NCI-H82 treated with DMSO at 0.1 percent for 48 hours (cell line): ENCODE data around the gene TENT5C.

Source experiments
- DNase-seq: peaks from one replicate; lab custom pipeline; 2025; ENCODE audit not compliant: unreplicated experiment; lab: John Stamatoyannopoulos, UW

TENT5C gene

GRCh38 chr1:117633068-117633345 is 27.2 kb downstream of the TENT5C start:
- no peak for DNase-seq

- DNase-seq: no peak
These were observed 27.6 kb downstream of the TENT5C start for GRCh38 chr1:117633423-117633822.

GRCh38 chr1:117633936-117634335 is 28.1 kb downstream of the TENT5C start:
- no peak for DNase-seq

DNA sequence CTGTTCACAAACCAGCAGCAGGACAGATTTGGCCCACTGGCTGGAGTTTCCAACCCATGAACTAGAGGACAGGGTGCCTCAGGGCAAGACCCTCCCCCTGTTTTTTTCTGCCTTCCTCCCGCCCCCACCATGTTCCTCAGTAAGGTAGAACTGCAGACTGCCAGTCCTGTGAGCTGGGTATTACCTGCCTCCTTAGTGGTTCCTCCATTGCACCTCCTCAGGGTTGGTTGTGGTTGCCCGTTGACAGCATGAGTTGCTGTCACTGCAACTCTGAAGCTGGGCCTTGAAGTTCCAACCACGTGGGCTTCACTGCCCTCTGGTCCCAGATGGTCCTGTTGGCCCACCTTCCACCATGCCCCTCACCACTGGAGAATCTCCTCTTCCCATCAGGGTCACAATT is 28.8 kb downstream of the TENT5C start:
- DNase-seq: no peak

GRCh38 chr1:117635805-117636204 is 30.0 kb downstream of the TENT5C start:
- DNase-seq: no peak

DNA sequence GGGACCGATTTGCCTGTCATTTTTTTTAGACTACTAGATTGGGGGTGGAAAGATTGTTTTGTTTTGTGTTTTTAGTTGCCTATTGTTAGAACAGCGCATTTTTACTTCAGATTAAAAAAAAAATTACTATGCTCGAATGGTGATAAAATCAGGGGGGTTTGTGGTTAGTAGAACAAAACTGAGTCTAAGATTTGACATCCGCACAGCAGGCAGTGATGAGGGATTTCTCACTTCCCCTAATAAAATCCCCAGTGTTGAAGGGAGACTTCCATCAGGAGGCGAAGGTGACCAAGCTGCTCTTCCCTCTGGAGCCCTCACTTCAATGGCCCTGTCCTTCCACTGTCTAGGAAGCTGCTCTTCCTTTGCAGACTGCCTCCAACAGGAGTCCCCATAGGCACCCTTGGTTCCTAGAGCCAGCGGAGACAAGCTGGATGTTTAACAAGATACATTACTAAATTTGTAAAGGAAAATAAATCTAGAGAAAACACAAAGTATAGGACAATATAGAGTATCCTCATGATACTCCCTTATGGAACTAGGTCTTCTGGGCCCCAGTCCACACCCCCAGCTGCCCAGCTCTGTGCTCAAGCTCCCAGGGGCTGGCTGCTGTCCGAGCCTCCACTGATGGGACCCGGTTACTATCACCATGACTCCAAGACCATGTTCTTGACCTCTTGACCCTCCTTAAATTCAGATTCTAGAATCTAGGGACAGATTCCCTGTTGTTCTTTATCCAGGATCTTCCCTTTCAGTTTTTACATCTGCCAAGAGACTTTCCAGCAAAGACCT is 31.0 kb downstream of the TENT5C start:
- DNase-seq: no peak

- no peak for DNase-seq
These were observed 32.3 kb downstream of the TENT5C start for GRCh38 chr1:117638141-117638540.

GRCh38 chr1:117638759-117639158 is 32.9 kb downstream of the TENT5C start:
- no peak for DNase-seq

- no peak for DNase-seq
These were observed 33.9 kb downstream of the TENT5C start for GRCh38 chr1:117639741-117640140.

- no peak for DNase-seq
These were observed 35.7 kb downstream of the TENT5C start for GRCh38 chr1:117641536-117641935.

DNA sequence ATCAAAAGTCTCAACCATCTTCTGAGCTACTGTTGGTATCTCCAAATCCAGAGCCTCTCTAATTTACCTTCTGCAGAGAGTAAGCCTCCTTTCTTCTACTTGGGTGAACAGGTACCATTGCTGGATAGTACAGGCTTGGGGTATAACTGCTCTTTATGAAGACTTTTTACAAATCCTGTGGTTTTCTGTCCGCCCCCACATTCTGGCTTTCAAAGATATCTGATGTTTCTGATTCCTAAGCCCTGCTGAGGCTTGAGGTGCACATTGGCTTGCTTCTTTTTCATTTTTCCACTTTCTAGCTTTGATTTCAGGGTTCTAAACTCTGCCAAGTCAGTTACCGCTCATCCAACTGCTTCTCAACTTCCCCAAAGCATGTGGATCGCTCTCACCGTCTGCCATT is 37.1 kb downstream of the TENT5C start:
- DNase-seq: no peak

DNA sequence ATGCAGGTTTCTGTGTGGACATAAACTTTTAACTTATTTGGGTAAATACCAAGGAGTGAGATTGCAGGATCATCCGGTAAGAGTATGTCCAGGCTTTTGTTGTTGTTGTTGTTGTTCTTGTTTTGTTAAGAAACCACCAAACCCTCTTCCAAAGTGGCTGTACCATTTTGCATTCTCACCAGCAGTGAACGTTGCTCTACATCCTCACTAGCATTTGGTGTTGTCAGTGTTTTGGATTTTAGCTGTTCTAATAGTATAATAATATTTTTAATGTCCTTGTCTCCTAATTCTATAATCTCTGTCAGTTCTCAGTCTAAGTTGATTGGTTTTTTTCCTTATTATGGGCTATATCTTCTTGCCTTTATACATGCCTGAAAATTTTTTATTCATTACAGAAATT is 37.8 kb downstream of the TENT5C start:
- no peak for DNase-seq

DNA sequence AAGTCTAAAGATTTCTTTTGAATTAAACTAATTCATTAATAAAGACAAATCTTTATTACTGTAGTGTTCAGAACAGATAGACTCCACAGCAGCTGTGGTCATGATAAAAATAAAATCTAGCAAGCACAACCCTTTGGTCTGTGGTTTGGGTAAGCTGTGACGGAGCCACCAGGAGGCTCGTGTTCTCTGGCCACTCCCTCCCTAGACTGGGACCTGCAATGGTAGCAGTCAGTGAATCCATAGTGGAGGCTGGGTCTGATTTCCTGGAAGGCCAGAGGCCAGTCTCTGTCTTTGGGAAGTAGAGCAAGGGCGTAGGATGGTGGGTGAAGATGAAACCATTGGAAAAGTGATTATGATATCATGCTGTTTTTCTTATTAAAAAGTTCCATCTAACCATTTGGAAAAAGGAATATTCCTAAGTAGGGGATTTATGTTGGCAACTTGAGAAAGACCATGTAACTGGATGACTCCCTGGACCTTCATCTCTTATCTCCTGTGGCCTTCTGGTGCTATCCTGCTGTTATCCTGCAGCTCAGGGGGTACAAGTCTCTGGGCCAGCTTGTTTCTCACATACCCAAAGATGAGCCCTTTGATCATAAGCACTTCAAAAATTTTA is 39.0 kb downstream of the TENT5C start:
- DNase-seq: no peak

- DNase-seq: no peak
These were observed 39.5 kb downstream of the TENT5C start for GRCh38 chr1:117645343-117645742.

GRCh38 chr1:117646007-117646811 is 40.4 kb downstream of the TENT5C start:
- DNase-seq: no peak

DNA sequence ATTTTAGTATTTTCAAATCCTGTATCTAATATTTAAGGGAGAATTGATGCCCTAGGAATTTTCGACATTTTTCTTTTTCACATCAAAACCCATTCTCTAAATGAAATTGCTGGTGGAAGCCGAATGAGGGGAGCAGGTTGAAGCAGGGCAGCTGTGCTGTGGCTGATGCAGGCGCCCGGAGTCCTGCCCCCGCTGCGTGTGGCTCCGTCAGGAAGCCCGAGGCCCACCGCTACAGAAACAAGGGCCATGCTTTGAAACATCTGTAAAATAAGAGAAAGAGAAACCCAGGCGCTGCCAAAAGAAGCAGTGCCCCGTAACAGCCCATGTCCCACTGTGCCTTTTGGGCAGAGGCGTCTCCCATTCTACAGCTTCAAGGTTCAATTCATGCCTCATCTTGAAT is 41.1 kb downstream of the TENT5C start:
- DNase-seq: no peak

GRCh38 chr1:117648015-117648414 is 42.2 kb downstream of the TENT5C start:
- DNase-seq: no peak

GRCh38 chr1:117650840-117651568 is 45.2 kb downstream of the TENT5C start:
- no peak for DNase-seq

GRCh38 chr1:117651616-117652015 is 45.8 kb downstream of the TENT5C start:
- no peak for DNase-seq

- no peak for DNase-seq
These were observed 46.6 kb downstream of the TENT5C start for GRCh38 chr1:117652421-117652820.

DNA sequence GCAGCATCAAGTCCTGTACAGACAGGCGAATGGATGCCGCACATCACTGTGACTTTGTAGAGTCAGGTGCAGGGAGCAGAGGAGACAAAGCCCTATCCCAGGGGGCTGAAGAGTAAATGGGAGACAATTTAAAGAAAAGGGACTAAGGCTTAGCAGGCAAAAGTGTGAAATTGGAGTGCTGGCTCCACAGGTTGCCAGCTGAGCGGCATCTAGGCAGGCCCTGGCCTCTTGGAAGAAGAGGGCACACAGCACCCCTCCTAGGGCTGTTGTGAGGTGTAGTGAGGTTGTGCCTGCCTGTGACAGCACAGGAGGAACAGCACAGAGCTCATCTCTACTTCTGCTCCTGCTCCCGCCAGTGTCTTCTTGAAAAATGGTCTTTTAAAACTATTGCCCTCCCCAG is 47.3 kb downstream of the TENT5C start:
- no peak for DNase-seq
